Prostate gland (tissue), 2 donors: ENCODE data around the gene POLR1A.

Experiments used
- CTCF ChIP-seq, 4 experiments: fragments of 200-600 bp in 2 of 4; fragments of 450-650 bp in 2 of 4; sonication (generic) in 2 of 4; IDR thresholded peaks; 1 replicate in 3 of 4; 2 replicates in 1 of 4; pipeline ENCODE4 v1.5.1; 2016 to 2019; ENCODE audit warnings: antibody characterized with exemption in 4 of 4, mild to moderate bottlenecking in 2 of 4, moderate library complexity in 2 of 4
- POLR2A ChIP-seq: fragments of 450-650 bp; IDR thresholded peaks from one replicate; pipeline ENCODE4 v1.6.1; 2016; ENCODE audit warnings: antibody characterized with exemption, mild to moderate bottlenecking

- TF ChIP-seq CTCF (IDR thresholded peaks at IDR 0.05) (no peak), POLR2A (no peak)
Observed at GRCh38 chr2:86006524-86006923, 99.2 kb downstream of the POLR1A start.
